ENCODE data around the gene MAPK8IP1. TPM values are rescaled to one million over a fixed set of nuclear protein-coding genes. Genes with fewer than 3 reads are reported as not detected.
A peak's percentile ranks its signal among the peaks of the same experiment; 100 is the strongest.

The MAPK8IP1 gene
- total and polyA plus RNA-seq, 7 donors: 0.53 to 2.6 (median 1.3) TPM

GRCh38 chr11:45895553-45896259, 10.3 kb downstream of the MAPK8IP1 start:
- no peak for TF ChIP-seq CTCF (IDR thresholded peaks at IDR 0.05)
- 90 to 93% (median 91%) methylated on average over 6 to 8 of the region's 8 CpGs for WGBS, 3 donors
- no peaks in the 10 kb centered on the region for H3K9me3 ChIP-seq
- peaks cover 0 to 34% (median 13%) of the 10 kb centered on the region in 3 donors for H3K27me3 ChIP-seq (ENCODE audit: insufficient read depth in 3 of 3, low read length in 2 of 3)
- no peak overlapping the region for H3K4me3 ChIP-seq
- intact Hi-C loops (cut with DNase I): no loop called here
- H3K36me3 ChIP-seq (ENCODE audit: insufficient read depth in 1 of 2, low read depth in 1 of 2): no peaks in the 10 kb centered on the region
- ATAC-seq (no peak), DNase-seq (peak; percentile 8 to 42)
- peaks cover 7% of the 10 kb centered on the region for H3K4me1 ChIP-seq
- H3K27ac ChIP-seq: no peak overlapping the region

GRCh38 chr11:45896422-45896984, 11.1 kb downstream of the MAPK8IP1 start:
- WGBS, 3 donors: 9 to 12% (median 10%) methylated on average over 16 to 19 of the region's 19 CpGs
- H3K27ac ChIP-seq: no peak overlapping the region
- H3K36me3 ChIP-seq (ENCODE audit: insufficient read depth in 1 of 2, low read depth in 1 of 2): no peaks in the 10 kb centered on the region
- ATAC-seq (peak in 1 of 4 donors; percentile 35), DNase-seq (peak; percentile 15 to 48)
- TF ChIP-seq CTCF (IDR thresholded peaks at IDR 0.05): no peak
- H3K4me1 ChIP-seq: peaks cover 7% of the 10 kb centered on the region
- H3K27me3 ChIP-seq (ENCODE audit: insufficient read depth in 3 of 3, low read length in 2 of 3): peaks cover 0 to 38% (median 13%) of the 10 kb centered on the region in 3 donors
- no peak overlapping the region for H3K4me3 ChIP-seq
- no peaks in the 10 kb centered on the region for H3K9me3 ChIP-seq
- intact Hi-C loops (cut with DNase I): no loop called here

- peak; percentile 3 to 44 for DNase-seq
Observed at GRCh38 chr11:45897556-45897955, 12.1 kb downstream of the MAPK8IP1 start.

GRCh38 chr11:45899086-45899447, 13.6 kb downstream of the MAPK8IP1 start:
- no peak for ATAC-seq

More at GRCh38 chr11:45897556-45897955, 12.1 kb downstream of the MAPK8IP1 start:
- TF ChIP-seq CTCF (IDR thresholded peaks at IDR 0.05): no peak
- no peak overlapping the region for H3K4me3 ChIP-seq
- WGBS, 3 donors: 79 to 84% (median 82%) methylated on average over 6 of the region's 6 CpGs
- ATAC-seq: no peak
- no peaks in the 10 kb centered on the region for H3K36me3 ChIP-seq (ENCODE audit: insufficient read depth in 1 of 2, low read depth in 1 of 2)
- peaks cover 7% of the 10 kb centered on the region for H3K4me1 ChIP-seq
- no peak overlapping the region for H3K27ac ChIP-seq
- intact Hi-C loops (cut with DNase I): no loop called here
- peaks cover 0 to 38% (median 13%) of the 10 kb centered on the region in 3 donors for H3K27me3 ChIP-seq (ENCODE audit: insufficient read depth in 3 of 3, low read length in 2 of 3)
- H3K9me3 ChIP-seq: no peaks in the 10 kb centered on the region

More at GRCh38 chr11:45899086-45899447, 13.6 kb downstream of the MAPK8IP1 start:
- H3K4me3 ChIP-seq: peak overlapping the region; percentile 69
- 7 to 9% (median 8%) methylated on average over 3 of the region's 3 CpGs for WGBS, 3 donors
- peaks cover 0 to 38% (median 13%) of the 10 kb centered on the region in 3 donors for H3K27me3 ChIP-seq (ENCODE audit: insufficient read depth in 3 of 3, low read length in 2 of 3)
- H3K9me3 ChIP-seq: no peaks in the 10 kb centered on the region
- TF ChIP-seq CTCF (IDR thresholded peaks at IDR 0.05): no peak
- no peaks in the 10 kb centered on the region for H3K36me3 ChIP-seq (ENCODE audit: insufficient read depth in 1 of 2, low read depth in 1 of 2)
- no peak overlapping the region for H3K27ac ChIP-seq
- intact Hi-C loops (cut with DNase I): no loop called here
- H3K4me1 ChIP-seq: peaks cover 7% of the 10 kb centered on the region
- no peak for DNase-seq
